ENCODE data around the gene CIROP.

GRCh38 chr14:23115039-23115731 lies 10.4 kb upstream of the CIROP start:
- TF ChIP-seq POLR2A (IDR thresholded peaks at IDR 0.05) (no peak), CTCF (IDR thresholded peaks at IDR 0.05) (no peak)

All from sigmoid colon (tissue), 3 donors.